Measurements from ENCODE around the gene WDR1. TPM values are rescaled to one million over a fixed set of nuclear protein-coding genes. Genes with fewer than 3 reads are reported as not detected.
A peak's percentile ranks its signal among the peaks of the same experiment; 100 is the strongest.

The WDR1 gene
- total and polyA plus RNA-seq, 2 of the 13 experiments (the other 11 are each of a cell fraction or from before 2014, with no cell fraction given), result 106 to 198 TPM

DNA sequence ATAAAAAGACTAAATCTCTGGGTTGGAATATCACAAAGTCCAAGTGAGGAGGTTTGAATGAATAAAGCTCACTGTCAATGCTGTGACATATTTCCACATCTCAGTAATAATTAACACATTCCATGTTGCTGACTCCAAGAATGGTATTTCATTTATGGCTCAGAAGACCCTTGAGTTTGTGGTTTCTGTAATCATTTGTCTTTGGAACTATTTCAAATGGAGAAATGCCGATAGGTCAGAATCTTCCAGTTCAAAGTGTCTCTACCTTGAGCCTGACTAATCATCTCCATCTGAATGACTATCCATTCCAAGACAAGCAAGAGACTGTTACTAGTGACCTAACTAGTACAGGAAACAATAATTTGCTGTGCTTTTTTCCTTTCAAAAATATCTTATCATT, 71.1 kb downstream of the WDR1 start (continued):
- peak in 1 of 2 experiments; percentile 61; a peak in 1 of 4 replicates for TF ChIP-seq EP300 (IDR thresholded peaks at IDR 0.05; ENCODE audit: low read depth in 2 of 2, low read length in 2 of 2)
- peak; percentile 65; the same call in 1 of the 2 replicates for TF ChIP-seq EP300 (CRISPR knock-in tag; IDR thresholded peaks at IDR 0.05; ENCODE audit: borderline replicate concordance)
- TF ChIP-seq ARHGAP35 (CRISPR knock-in tag; IDR thresholded peaks at IDR 0.05; ENCODE audit: borderline replicate concordance), result no peak
- TF ChIP-seq, protein P1, sequence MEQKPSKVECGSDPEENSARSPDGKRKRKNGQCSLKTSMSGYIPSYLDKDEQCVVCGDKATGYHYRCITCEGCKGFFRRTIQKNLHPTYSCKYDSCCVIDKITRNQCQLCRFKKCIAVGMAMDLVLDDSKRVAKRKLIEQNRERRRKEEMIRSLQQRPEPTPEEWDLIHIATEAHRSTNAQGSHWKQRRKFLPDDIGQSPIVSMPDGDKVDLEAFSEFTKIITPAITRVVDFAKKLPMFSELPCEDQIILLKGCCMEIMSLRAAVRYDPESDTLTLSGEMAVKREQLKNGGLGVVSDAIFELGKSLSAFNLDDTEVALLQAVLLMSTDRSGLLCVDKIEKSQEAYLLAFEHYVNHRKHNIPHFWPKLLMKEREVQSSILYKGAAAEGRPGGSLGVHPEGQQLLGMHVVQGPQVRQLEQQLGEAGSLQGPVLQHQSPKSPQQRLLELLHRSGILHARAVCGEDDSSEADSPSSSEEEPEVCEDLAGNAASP (CRISPR knock-in tag; IDR thresholded peaks at IDR 0.05; ENCODE audit: borderline replicate concordance), result no peak
- no peak for TF ChIP-seq ZNF644 (CRISPR knock-in tag; IDR thresholded peaks at IDR 0.05; ENCODE audit: low read depth)
- TF ChIP-seq NCOA2 (CRISPR knock-in tag; IDR thresholded peaks at IDR 0.05), result peak; percentile 52; the same call in 1 of the 2 replicates
- no peak for TF ChIP-seq NRL (CRISPR knock-in tag; IDR thresholded peaks at IDR 0.05; ENCODE audit: borderline replicate concordance)
- TF ChIP-seq, protein P2, sequence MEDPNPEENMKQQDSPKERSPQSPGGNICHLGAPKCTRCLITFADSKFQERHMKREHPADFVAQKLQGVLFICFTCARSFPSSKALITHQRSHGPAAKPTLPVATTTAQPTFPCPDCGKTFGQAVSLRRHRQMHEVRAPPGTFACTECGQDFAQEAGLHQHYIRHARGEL (CRISPR knock-in tag; IDR thresholded peaks at IDR 0.05), result no peak
- TF ChIP-seq WIZ (CRISPR knock-in tag; IDR thresholded peaks at IDR 0.05), result no peak
- TF ChIP-seq SOX5 (CRISPR knock-in tag; IDR thresholded peaks at IDR 0.05; ENCODE audit: borderline replicate concordance), result peak; percentile 43; the same call in 1 of the 2 replicates
- TF ChIP-seq GABPA (IDR thresholded peaks at IDR 0.05; ENCODE audit: low read depth, low read length), result no peak
- TF ChIP-seq GABPA (CRISPR knock-in tag; IDR thresholded peaks at IDR 0.05; ENCODE audit: low read depth), result no peak
- TF ChIP-seq, protein P3, sequence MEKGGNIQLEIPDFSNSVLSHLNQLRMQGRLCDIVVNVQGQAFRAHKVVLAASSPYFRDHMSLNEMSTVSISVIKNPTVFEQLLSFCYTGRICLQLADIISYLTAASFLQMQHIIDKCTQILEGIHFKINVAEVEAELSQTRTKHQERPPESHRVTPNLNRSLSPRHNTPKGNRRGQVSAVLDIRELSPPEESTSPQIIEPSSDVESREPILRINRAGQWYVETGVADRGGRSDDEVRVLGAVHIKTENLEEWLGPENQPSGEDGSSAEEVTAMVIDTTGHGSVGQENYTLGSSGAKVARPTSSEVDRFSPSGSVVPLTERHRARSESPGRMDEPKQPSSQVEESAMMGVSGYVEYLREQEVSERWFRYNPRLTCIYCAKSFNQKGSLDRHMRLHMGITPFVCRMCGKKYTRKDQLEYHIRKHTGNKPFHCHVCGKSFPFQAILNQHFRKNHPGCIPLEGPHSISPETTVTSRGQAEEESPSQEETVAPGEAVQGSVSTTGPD (CRISPR knock-in tag; IDR thresholded peaks at IDR 0.05), result no peak
- TF ChIP-seq ESRRA (CRISPR knock-in tag; IDR thresholded peaks at IDR 0.05; ENCODE audit: low read depth), result no peak
- TF ChIP-seq, protein P4, sequence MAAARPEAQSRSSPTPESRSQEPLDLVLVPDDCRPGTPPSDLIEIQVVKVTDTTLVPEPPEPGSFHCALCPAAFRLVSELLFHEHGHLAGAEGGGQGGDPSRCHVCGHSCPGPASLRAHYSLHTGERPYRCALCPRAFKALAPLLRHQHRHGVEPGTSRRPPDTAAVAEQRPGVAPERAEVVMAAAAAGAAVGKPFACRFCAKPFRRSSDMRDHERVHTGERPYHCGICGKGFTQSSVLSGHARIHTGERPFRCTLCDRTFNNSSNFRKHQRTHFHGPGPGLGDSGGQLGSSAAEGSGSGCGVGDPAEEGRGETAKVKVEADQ (CRISPR knock-in tag; IDR thresholded peaks at IDR 0.05; ENCODE audit: borderline replicate concordance), result no peak
- TF ChIP-seq SP2 (CRISPR knock-in tag; IDR thresholded peaks at IDR 0.05), result no peak
- TF ChIP-seq ZFP37 (CRISPR knock-in tag; IDR thresholded peaks at IDR 0.05; ENCODE audit: borderline replicate concordance), result no peak
- no peak for TF ChIP-seq MXI1 (IDR thresholded peaks at IDR 0.05; ENCODE audit: borderline replicate concordance, low read depth, low read length)
- TF ChIP-seq CEBPB (IDR thresholded peaks at IDR 0.05; ENCODE audit: borderline replicate concordance, low read depth, low read length), result peak; percentile 69
- TF ChIP-seq HNF4G (IDR thresholded peaks at IDR 0.05; ENCODE audit: borderline replicate concordance, low read depth, low read length), result peak; percentile 34; the same call in 1 of the 2 replicates
- no peak for TF ChIP-seq HNF4G (CRISPR knock-in tag; IDR thresholded peaks at IDR 0.05; ENCODE audit: borderline replicate concordance, low read depth)
- TF ChIP-seq ZFYVE20 (CRISPR knock-in tag; IDR thresholded peaks at IDR 0.05; ENCODE audit: borderline replicate concordance, low read depth), result no peak
- TF ChIP-seq SOX6 (IDR thresholded peaks at IDR 0.05), result no peak
- TF ChIP-seq SOX6 (CRISPR knock-in tag; IDR thresholded peaks at IDR 0.05), result peak; percentile 30; the same call in 1 of the 2 replicates
